ENCODE data around the gene ARHGAP29.

GRCh38 chr1:94202241-94202640, 35.1 kb downstream of the ARHGAP29 start:
- TF ChIP-seq CTCF (IDR thresholded peaks at IDR 0.05) (no peak), POLR2AphosphoS5 (IDR thresholded peaks at IDR 0.05) (no peak)
